Neural cell (in vitro differentiated cells): Measurements from ENCODE around the gene GNG7. TPM values are rescaled to one million over a fixed set of nuclear protein-coding genes. Genes with fewer than 3 reads are reported as not detected.

Experiments
- H2AFZ ChIP-seq: fragments of 200-600, 300-800 bp; sonication (generic), shearing (Covaris generic); 2 replicates; pipeline ENCODE4 v1.6.0; 2014; ENCODE audit warnings: low read depth, mild to moderate bottlenecking, antibody characterized with exemption, low read length, moderate library complexity
- H3F3A ChIP-seq: fragments of 200-600 bp; shearing (Covaris generic); 2 replicates; pipeline ENCODE4 v1.6.1; 2016; ENCODE audit warnings: mild to moderate bottlenecking, moderate library complexity, mixed read lengths, antibody characterized with exemption, low read length; ENCODE audit not compliant: insufficient read depth, poor library complexity, severe bottlenecking
- H3K27ac ChIP-seq: fragments of 200-600, 300-800 bp; sonication (generic), shearing (Covaris generic); 2 replicates; pipeline ENCODE4 v1.5.1; 2014; ENCODE audit warnings: mild to moderate bottlenecking, low read length, moderate library complexity
- H3K27me3 ChIP-seq: fragments of 300-800, 200-600 bp; sonication (generic), shearing (Covaris generic); 2 replicates; pipeline ENCODE4 v1.6.0; 2014; ENCODE audit warnings: mild to moderate bottlenecking, low read depth, low read length, moderate library complexity; ENCODE audit not compliant: insufficient read depth
- H3K36me3 ChIP-seq: fragments of 300-800, 200-600 bp; sonication (generic), shearing (Covaris generic); 2 replicates; pipeline ENCODE4 v1.5.1; 2014; ENCODE audit warnings: mild to moderate bottlenecking, antibody characterized with exemption, low read length, moderate library complexity; ENCODE audit not compliant: insufficient read depth
- H3K4me2 ChIP-seq: fragments of 300-800, 200-600 bp; sonication (generic), shearing (Covaris generic); 2 replicates; pipeline ENCODE4 v1.6.0; 2014; ENCODE audit warnings: mild to moderate bottlenecking, low read length
- H3K4me3 ChIP-seq: fragments of 300-800, 200-600 bp; sonication (generic), shearing (Covaris generic); 2 replicates; pipeline ENCODE4 v1.5.1; 2014; ENCODE audit warnings: mild to moderate bottlenecking, low read length, moderate library complexity
- H3K79me2 ChIP-seq: fragments of 200-600 bp; shearing (Covaris generic); replicated peaks from 2 replicates; pipeline ENCODE4 v1.6.0; 2014; ENCODE audit warnings: mild to moderate bottlenecking, low read length, moderate library complexity; ENCODE audit not compliant: insufficient read depth
- H3K9ac ChIP-seq: fragments of 300-800, 200-600 bp; sonication (generic), shearing (Covaris generic); 2 replicates; pipeline ENCODE4 v1.6.1; 2016; ENCODE audit warnings: mild to moderate bottlenecking, low read length, mixed read lengths
- H3K9me2 ChIP-seq: fragments of 200-600 bp; shearing (Covaris generic); 2 replicates; pipeline ENCODE4 v1.6.1; 2016; ENCODE audit warnings: mild to moderate bottlenecking, low read length, mixed read lengths; ENCODE audit not compliant: insufficient read depth
- H3K9me3 ChIP-seq: fragments of 200-600, 300-800 bp; sonication (generic), shearing (Covaris generic); 2 replicates; pipeline ENCODE4 v1.6.1; 2016; ENCODE audit warnings: mild to moderate bottlenecking, mixed run types, low read length, moderate library complexity, mixed read lengths
- H4K20me1 ChIP-seq: fragments of 200-600 bp; shearing (Covaris generic); 2 replicates; pipeline ENCODE4 v1.6.1; 2016; ENCODE audit warnings: mild to moderate bottlenecking, mixed run types; ENCODE audit not compliant: insufficient read depth
- EP300 ChIP-seq: fragments of 450-650 bp; conservative IDR thresholded peaks from 2 replicates; pipeline ENCODE4 v1.6.1; 2014; ENCODE audit warnings: antibody characterized with exemption, mild to moderate bottlenecking, moderate library complexity; ENCODE audit not compliant: poor library complexity, severe bottlenecking
- EZH2 ChIP-seq: fragments of 200-600, 300-800 bp; shearing (Covaris generic), sonication (generic); IDR thresholded peaks from 2 replicates; pipeline ENCODE4 v1.6.1; 2014; ENCODE audit warnings: antibody characterized with exemption, low read length, borderline replicate concordance, mild to moderate bottlenecking; ENCODE audit not compliant: insufficient read depth, poor library complexity, severe bottlenecking
- MXI1 ChIP-seq: fragments of 450-650 bp; conservative IDR thresholded peaks from 2 replicates; pipeline ENCODE4 v1.6.1; 2014; ENCODE audit warnings: antibody characterized with exemption, mild to moderate bottlenecking; ENCODE audit not compliant: poor library complexity, severe bottlenecking
- POLR2AphosphoS5 ChIP-seq: IDR thresholded peaks from 2 replicates; pipeline ENCODE4 v1.6.1; 2012
- RAD21 ChIP-seq: fragments of 450-650 bp; conservative IDR thresholded peaks from 2 replicates; pipeline ENCODE4 v1.6.1; 2014; ENCODE audit warnings: antibody characterized with exemption, mild to moderate bottlenecking, moderate library complexity
- SMC3 ChIP-seq: fragments of 450-650 bp; conservative IDR thresholded peaks from 2 replicates; pipeline ENCODE4 v1.6.1; 2014; ENCODE audit warnings: antibody characterized with exemption, mild to moderate bottlenecking, moderate library complexity; ENCODE audit not compliant: poor library complexity
- TAF1 ChIP-seq: IDR thresholded peaks from 2 replicates; pipeline ENCODE4 v1.6.1; 2012; ENCODE audit warnings: low read depth
- polyA plus RNA-seq: library from polyadenylated mRNA; depleted of rRNA; stranded (reverse); fragments of >200 nt; gene quantifications from 2 replicates; pipeline ENCODE4 v1.2.3, GENCODE V29; 2014
- TF ChIP-seq, protein P1 (sequence below): IDR thresholded peaks from 2 replicates; pipeline ENCODE4 v1.6.1; 2012; ENCODE audit warnings: borderline replicate concordance
- TF ChIP-seq, protein P2 (sequence below): fragments of 450-650 bp; IDR thresholded peaks from 2 replicates; pipeline ENCODE4 v1.5.1; 2014; ENCODE audit warnings: antibody characterized with exemption, mild to moderate bottlenecking, moderate library complexity; ENCODE audit not compliant: poor library complexity, severe bottlenecking

Gene GNG7
- polyA plus RNA-seq, 1 donor from 2014 or later, result 3.0 TPM

GRCh38 chr19:2703077-2703437 is 563 bp upstream of the GNG7 start:
- TF ChIP-seq, protein P1, sequence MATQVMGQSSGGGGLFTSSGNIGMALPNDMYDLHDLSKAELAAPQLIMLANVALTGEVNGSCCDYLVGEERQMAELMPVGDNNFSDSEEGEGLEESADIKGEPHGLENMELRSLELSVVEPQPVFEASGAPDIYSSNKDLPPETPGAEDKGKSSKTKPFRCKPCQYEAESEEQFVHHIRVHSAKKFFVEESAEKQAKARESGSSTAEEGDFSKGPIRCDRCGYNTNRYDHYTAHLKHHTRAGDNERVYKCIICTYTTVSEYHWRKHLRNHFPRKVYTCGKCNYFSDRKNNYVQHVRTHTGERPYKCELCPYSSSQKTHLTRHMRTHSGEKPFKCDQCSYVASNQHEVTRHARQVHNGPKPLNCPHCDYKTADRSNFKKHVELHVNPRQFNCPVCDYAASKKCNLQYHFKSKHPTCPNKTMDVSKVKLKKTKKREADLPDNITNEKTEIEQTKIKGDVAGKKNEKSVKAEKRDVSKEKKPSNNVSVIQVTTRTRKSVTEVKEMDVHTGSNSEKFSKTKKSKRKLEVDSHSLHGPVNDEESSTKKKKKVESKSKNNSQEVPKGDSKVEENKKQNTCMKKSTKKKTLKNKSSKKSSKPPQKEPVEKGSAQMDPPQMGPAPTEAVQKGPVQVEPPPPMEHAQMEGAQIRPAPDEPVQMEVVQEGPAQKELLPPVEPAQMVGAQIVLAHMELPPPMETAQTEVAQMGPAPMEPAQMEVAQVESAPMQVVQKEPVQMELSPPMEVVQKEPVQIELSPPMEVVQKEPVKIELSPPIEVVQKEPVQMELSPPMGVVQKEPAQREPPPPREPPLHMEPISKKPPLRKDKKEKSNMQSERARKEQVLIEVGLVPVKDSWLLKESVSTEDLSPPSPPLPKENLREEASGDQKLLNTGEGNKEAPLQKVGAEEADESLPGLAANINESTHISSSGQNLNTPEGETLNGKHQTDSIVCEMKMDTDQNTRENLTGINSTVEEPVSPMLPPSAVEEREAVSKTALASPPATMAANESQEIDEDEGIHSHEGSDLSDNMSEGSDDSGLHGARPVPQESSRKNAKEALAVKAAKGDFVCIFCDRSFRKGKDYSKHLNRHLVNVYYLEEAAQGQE, result no peak
- TF ChIP-seq EZH2 (no peak), MXI1 (no peak), POLR2AphosphoS5 (no peak), SMC3 (no peak), TAF1 (no peak), EP300 (no peak), RAD21 (no peak)
- TF ChIP-seq, protein P2, sequence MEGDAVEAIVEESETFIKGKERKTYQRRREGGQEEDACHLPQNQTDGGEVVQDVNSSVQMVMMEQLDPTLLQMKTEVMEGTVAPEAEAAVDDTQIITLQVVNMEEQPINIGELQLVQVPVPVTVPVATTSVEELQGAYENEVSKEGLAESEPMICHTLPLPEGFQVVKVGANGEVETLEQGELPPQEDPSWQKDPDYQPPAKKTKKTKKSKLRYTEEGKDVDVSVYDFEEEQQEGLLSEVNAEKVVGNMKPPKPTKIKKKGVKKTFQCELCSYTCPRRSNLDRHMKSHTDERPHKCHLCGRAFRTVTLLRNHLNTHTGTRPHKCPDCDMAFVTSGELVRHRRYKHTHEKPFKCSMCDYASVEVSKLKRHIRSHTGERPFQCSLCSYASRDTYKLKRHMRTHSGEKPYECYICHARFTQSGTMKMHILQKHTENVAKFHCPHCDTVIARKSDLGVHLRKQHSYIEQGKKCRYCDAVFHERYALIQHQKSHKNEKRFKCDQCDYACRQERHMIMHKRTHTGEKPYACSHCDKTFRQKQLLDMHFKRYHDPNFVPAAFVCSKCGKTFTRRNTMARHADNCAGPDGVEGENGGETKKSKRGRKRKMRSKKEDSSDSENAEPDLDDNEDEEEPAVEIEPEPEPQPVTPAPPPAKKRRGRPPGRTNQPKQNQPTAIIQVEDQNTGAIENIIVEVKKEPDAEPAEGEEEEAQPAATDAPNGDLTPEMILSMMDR, result no peak
- Histone ChIP-seq H3K27me3 (peaks cover 12% of the 10 kb centered on the region), H3K4me3 (peak overlapping the region; percentile 60), H3F3A (no peaks in the 10 kb centered on the region), H3K9me2 (no peaks in the 10 kb centered on the region), H3K27ac (no peak overlapping the region), H3K4me2 (peak overlapping the region; percentile 19), H3K79me2 (no peaks in the 10 kb centered on the region), H3K36me3 (no peaks in the 10 kb centered on the region), H4K20me1 (no peaks in the 10 kb centered on the region), H3K9me3 (no peaks in the 10 kb centered on the region), H3K9ac (no peak overlapping the region), H2AFZ (no peak overlapping the region)

GRCh38 chr19:2701361-2702169 is 929 bp downstream of the GNG7 start:
- Histone ChIP-seq H2AFZ (no peak overlapping the region), H4K20me1 (no peaks in the 10 kb centered on the region), H3K9me3 (no peaks in the 10 kb centered on the region), H3K36me3 (no peaks in the 10 kb centered on the region), H3K9me2 (no peaks in the 10 kb centered on the region), H3K4me3 (peak overlapping the region; percentile 65), H3F3A (no peaks in the 10 kb centered on the region), H3K9ac (peak overlapping the region; percentile 61), H3K27ac (no peak overlapping the region), H3K79me2 (no peaks in the 10 kb centered on the region), H3K27me3 (peaks cover 12% of the 10 kb centered on the region), H3K4me2 (no peak overlapping the region)
- no peak for TF ChIP-seq RAD21
- TF ChIP-seq POLR2AphosphoS5, result no peak
- TF ChIP-seq, protein P1, result no peak
